Brain microvascular endothelial cell (primary cell): ENCODE measurements around the gene LIMCH1.
"Not testable (repeated sequence)": the region's sequence is repeated elsewhere in the genome, so short reads cannot be mapped to it uniquely, and the experiment has no call there.

Experiments used
- DNase-seq: peaks from one replicate; pipeline ENCODE4 v3.0.0-alpha.2; 2020
- H3K27ac ChIP-seq: fragments of 250-450 bp; sonication (Bioruptor Pico); 2 replicates; pipeline ENCODE4 v1.5.1; 2020; ENCODE audit warnings: mild to moderate bottlenecking, moderate library complexity
- H3K27me3 ChIP-seq: fragments of 250-450 bp; sonication (Bioruptor Pico); replicated peaks from 2 replicates; pipeline ENCODE4 v1.5.1; 2020; ENCODE audit warnings: mild to moderate bottlenecking
- H3K36me3 ChIP-seq: fragments of 250-450 bp; sonication (Bioruptor Pico); replicated peaks from 2 replicates; pipeline ENCODE4 v1.5.1; 2020; ENCODE audit warnings: mild to moderate bottlenecking
- H3K4me3 ChIP-seq: 2 replicates; pipeline ENCODE4 v1.5.1; 2011; ENCODE audit warnings: low read depth, mild to moderate bottlenecking, control low read depth, low read length, moderate library complexity
- in situ Hi-C: cut with HindIII; loops from 2 replicates; pipeline ENCODE4 v1.10.0; 2017; ENCODE audit warnings: low sequenced_read_pairs, low pct_ligation_motif_present
- TF ChIP-seq, protein P1 (sequence below): IDR thresholded peaks from 2 replicates; pipeline ENCODE4 v1.5.1; 2011; ENCODE audit warnings: low read depth, mild to moderate bottlenecking, moderate library complexity, low read length, control low read depth, inconsistent platforms; ENCODE audit errors: missing control alignments

The LIMCH1 gene

DNA sequence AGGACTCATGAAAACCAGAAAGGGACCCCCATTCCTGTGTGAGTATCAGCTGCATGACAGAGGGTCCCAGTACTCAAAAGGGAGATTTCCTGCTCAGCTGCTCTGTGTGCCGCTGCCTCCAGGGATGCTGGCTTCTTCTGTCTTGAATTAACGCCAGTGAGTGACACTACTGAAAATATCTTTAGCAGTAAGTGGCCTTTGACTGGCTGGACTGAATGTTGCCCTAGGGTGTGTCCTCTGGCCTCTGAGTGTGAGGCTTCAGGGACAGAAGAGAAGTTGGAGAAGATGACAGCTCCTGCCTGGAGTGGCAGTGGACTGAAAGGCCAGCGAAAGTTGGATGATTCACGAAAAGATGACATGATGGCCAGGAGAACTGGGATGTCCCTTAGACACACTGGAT is 95.4 kb downstream of the LIMCH1 start:
- Histone ChIP-seq H3K27me3 (no peaks in the 10 kb centered on the region), H3K27ac (no peak overlapping the region), H3K4me3 (no peak overlapping the region), H3K36me3 (no peaks in the 10 kb centered on the region)
- DNase-seq = no peak
- TF ChIP-seq, protein P1, sequence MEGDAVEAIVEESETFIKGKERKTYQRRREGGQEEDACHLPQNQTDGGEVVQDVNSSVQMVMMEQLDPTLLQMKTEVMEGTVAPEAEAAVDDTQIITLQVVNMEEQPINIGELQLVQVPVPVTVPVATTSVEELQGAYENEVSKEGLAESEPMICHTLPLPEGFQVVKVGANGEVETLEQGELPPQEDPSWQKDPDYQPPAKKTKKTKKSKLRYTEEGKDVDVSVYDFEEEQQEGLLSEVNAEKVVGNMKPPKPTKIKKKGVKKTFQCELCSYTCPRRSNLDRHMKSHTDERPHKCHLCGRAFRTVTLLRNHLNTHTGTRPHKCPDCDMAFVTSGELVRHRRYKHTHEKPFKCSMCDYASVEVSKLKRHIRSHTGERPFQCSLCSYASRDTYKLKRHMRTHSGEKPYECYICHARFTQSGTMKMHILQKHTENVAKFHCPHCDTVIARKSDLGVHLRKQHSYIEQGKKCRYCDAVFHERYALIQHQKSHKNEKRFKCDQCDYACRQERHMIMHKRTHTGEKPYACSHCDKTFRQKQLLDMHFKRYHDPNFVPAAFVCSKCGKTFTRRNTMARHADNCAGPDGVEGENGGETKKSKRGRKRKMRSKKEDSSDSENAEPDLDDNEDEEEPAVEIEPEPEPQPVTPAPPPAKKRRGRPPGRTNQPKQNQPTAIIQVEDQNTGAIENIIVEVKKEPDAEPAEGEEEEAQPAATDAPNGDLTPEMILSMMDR = no peak
- in situ Hi-C loops = no loop called here

DNA sequence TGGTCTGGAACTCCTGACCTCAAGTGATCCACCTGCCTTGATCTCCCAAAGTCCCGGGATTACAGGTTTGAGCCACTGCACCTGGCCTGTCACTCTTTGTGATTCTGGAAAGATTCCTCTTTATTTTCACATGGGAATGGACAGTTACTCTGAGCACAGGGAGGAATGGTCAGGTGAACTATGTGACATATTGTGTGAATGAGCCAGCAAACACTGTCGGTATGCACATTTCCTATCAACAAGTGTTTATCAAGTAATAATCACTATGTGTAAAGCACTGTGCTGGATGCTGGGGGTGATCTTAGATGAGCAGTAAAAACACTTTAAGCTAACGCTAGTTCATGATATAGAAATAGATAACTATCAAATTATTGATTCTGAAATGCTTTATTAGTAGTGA is 97.5 kb downstream of the LIMCH1 start:
- no peak overlapping the region for H3K4me3 ChIP-seq
- H3K27ac ChIP-seq = no peak overlapping the region
- in situ Hi-C loops = no loop called here
- DNase-seq = no peak
- H3K27me3 ChIP-seq = no peaks in the 10 kb centered on the region
- TF ChIP-seq, protein P1 = no peak
- no peaks in the 10 kb centered on the region for H3K36me3 ChIP-seq

DNA sequence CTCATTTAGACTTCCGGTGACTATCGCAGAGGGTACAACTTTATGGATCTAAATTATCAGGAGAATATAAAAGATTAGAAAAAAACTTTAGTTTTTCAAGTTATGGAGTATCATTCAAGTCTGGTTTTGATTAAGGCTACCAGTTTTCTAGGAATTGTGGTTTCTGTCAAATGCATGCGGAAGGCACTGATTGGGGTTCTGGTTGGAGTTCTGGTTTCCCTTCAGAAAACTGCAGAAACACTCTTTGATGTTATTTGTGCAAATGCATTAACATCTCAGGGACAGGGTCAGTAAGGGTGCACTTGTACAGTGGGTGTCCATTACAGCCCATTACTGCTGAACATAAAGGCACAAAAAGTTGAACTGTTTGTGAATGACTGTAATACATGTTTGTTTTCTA is 100.2 kb downstream of the LIMCH1 start:
- in situ Hi-C loops = no loop called here
- Histone ChIP-seq H3K4me3 (no peak overlapping the region), H3K27ac (no peak overlapping the region), H3K27me3 (peaks cover 6% of the 10 kb centered on the region), H3K36me3 (no peaks in the 10 kb centered on the region)
- no peak for DNase-seq
- TF ChIP-seq, protein P1 = no peak

DNA sequence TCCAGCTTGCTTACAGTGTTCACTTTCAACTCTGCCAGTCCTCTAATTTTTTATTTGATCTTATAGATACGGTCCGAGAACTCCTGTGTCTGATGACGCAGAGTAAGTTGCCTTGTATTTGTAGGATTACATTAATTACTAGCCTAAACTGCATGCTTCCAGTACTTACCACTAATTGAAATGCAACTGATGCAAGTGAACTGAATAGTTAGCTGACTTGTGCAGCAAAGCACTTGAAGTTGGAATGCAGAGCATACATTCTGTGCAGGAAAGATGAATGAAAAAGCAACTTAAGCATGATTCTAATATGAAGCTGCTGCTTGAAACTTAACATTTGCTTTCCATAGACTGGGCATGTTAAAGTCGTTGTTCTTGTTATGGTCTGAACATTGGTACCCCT is 100.9 kb downstream of the LIMCH1 start:
- no peak for DNase-seq
- in situ Hi-C loops = no loop called here

DNA sequence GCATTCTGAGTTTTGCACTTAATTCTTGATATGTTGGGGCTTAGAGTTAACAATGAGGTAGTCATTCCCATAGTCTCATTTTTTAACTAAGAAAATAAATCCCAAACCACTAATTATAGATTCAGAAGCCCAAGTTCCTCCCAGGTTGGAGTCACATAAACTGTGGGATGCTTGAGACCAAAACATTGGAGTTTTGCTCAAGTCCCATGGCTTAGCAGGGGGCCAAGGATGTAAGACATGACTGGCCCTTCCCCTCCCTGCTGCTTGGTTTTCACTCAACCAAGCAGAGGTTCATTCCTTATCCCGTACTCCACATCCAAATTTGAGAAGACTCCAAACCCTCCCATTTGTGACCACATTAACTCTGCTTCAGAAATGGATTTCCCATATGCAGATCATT is 101.3 kb downstream of the LIMCH1 start:
- H3K4me3 ChIP-seq = no peak overlapping the region
- no peak for DNase-seq
- H3K36me3 ChIP-seq = no peaks in the 10 kb centered on the region
- no peak overlapping the region for H3K27ac ChIP-seq
- in situ Hi-C loops = no loop called here
- peaks cover 15% of the 10 kb centered on the region for H3K27me3 ChIP-seq
- TF ChIP-seq, protein P1 = no peak

More for the DNA sequence above, 100.9 kb downstream of the LIMCH1 start:
- Histone ChIP-seq H3K4me3 (no peak overlapping the region), H3K27me3 (peaks cover 12% of the 10 kb centered on the region), H3K27ac (no peak overlapping the region), H3K36me3 (no peaks in the 10 kb centered on the region)
- TF ChIP-seq, protein P1 = no peak

DNA sequence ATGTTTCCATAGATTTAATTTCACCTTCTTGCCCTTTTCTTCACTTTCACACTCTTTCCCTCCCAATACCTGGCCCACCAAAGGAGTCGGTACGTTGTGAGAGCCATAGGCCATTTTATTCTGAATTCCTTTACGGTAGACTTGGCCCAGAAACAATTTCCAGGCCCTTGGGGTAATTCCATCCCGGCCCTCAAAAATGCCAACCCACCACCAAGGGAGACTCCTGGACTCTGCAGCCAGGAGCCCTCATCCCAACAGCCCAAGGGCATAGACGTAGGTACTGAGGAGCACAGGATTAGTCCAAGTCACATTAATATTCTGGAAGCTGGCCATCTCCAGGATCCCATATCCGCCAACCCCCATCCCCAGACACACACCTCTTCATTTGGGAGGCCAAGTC is 102.9 kb downstream of the LIMCH1 start:
- TF ChIP-seq, protein P1 = no peak
- no peak overlapping the region for H3K4me3 ChIP-seq
- in situ Hi-C loops = no loop called here
- peaks cover 28% of the 10 kb centered on the region for H3K27me3 ChIP-seq
- H3K27ac ChIP-seq = no peak overlapping the region
- no peak for DNase-seq
- no peaks in the 10 kb centered on the region for H3K36me3 ChIP-seq

DNA sequence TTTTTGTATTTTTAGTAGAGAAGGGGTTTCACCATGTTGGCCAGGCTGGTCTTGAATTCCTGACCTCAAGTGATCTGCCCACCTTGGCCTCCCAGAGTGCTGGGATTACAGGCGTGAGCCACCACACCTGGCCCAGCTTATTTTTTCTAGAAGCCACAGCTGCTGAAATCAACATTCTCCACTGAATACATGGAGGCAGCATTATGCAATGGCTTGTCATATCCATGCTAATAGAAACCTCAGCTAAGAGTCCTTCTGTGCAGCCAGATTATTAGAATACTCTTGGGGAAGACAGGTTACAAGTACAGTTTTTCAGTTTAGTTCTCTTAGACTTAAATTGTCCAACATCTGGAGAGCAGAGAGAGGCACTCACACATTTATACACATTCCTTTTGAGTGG is 104.8 kb downstream of the LIMCH1 start:
- DNase-seq, H3K4me3 ChIP-seq, in situ Hi-C loops, H3K27ac ChIP-seq, H3K36me3 ChIP-seq: not testable (repeated sequence)
- H3K27me3 ChIP-seq = peaks cover 33% of the 10 kb centered on the region
